HG03460 (cell line): ENCODE results near the gene UNC5B.

Experiments
- ATAC-seq: cut with Tn5 transposase; IDR thresholded peaks from one replicate; pipeline ENCODE4 v1.9.1; 2021; ENCODE audit not compliant: unreplicated experiment

UNC5B gene

DNA sequence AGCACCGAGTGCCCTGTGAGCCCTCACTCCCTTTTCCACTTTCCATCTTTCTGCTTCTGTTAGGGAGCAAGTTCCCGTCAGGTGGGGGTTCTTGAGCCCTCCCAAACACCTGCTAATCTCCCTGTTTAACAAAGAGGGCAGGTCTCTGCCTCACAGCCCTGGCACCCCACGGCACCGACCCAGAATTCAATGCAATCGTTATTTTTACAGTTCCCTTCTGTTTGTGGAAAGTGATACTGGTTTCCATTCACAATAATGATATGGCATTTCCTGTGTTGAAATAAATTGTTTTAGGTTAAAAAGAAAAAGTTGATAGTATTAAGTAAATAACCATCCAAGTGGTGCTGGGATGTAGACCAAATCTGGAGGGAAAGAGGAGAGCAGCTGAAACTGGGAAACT, 67.8 kb downstream of the UNC5B start:
- ATAC-seq, result no peak

DNA sequence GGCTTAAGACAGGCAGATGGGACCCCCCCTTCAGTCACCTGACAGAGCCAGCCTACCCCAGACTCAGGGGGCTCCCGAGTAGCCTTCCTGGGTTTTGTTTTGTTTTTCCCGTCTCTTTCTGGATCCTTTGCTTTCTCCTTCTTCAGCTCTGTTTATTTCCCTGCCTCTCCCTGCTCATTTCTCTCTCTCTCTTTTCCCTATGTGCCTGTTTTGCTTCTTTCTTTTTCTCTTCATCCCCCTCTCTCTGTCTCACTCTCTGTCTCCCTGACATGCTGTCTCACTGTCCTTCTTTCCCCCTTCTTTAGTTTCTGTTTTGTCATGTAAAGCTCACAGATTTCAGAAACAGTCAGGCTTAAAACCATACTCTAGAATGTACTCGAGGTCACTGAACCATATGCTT, 68.5 kb downstream of the UNC5B start:
- no peak for ATAC-seq

DNA sequence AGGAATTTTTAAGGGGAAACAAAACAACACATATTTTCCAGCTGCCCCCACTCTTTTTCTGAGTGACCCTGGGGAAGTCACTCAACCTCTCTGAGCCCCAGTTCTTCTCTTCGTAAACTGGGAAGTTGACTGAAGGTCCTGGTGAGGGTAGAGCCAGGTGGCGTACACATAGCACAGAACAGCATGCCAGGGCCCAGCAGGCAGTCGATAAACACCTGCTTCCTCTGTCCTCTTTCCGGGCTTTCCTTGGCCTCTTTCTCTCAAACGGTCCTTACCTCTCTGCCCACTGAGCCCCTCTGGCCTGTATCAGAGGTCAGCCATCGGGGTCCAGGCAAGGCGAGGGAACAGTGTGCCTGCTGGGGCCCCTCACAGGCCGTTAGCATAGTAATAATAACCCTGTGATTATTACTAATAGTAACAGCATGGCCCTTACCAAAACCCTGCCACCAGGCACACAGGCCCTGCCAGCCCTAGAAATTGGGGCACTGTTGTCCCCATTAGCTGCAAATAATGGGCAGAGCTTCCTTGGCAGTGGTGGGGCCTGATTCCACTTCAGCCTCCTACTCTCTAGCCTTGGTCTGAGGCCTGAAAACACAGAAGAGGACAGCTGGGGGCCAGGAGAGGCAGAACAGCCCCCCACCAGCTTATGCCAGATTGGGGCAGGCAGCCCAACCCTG, 69.4 kb downstream of the UNC5B start:
- ATAC-seq, result no peak

DNA sequence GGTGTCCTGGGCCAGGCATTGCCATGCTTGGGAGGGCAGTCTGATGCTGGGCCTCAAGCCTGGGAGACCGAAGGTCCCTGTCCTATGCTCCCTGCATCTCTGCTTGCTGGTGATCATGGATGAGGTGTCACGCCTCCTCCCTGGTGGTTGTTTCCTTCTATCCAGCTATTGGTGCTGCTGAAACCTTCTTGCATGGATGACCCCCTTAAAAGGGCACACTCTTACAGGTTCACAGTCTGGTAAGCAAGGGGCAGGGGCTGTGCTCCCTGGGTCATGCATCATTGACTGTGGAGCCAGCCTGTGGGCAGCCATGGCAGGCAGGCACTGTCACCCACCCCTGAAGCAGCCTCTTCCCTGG, 69.9 kb downstream of the UNC5B start:
- ATAC-seq, result no peak

DNA sequence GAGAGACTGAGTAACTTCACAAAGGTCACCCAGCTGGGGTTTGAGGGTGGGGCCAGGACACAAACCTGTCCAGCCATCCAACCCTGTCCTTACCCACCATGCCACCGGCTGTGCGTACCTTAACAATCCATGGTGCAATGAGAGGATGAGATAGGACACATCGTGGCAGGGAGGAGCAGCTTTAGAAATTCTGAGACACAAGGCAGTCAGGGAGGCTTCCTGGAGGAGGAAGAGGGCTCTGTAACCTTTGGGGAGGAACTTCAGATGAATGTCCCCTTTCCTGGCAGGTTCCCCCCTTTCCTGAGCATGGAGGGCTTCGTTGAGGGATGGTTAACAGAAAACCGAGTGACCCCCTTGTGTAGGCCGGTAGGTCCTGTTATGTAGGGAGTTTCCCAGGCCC, 71.0 kb downstream of the UNC5B start:
- ATAC-seq, result no peak

DNA sequence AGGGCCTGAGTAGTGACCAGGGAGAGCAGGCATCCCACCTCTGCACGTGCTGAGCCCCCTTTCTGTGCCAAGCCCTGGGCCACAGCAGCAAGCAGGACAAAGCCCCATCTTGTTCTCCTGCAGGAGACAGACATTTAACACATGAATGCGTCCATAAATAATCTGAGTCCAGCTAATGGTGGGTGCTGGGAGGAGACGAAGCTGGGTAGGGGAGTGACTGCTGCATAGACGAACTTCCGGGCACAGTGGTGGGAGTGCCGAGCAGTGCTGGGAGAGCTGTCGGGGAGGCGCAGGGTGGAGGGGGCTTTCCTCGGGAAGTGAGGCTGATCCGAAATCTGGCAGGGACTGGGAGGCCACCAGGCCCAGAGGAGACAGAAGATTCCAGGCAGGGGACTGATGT, 71.5 kb downstream of the UNC5B start:
- no peak for ATAC-seq

DNA sequence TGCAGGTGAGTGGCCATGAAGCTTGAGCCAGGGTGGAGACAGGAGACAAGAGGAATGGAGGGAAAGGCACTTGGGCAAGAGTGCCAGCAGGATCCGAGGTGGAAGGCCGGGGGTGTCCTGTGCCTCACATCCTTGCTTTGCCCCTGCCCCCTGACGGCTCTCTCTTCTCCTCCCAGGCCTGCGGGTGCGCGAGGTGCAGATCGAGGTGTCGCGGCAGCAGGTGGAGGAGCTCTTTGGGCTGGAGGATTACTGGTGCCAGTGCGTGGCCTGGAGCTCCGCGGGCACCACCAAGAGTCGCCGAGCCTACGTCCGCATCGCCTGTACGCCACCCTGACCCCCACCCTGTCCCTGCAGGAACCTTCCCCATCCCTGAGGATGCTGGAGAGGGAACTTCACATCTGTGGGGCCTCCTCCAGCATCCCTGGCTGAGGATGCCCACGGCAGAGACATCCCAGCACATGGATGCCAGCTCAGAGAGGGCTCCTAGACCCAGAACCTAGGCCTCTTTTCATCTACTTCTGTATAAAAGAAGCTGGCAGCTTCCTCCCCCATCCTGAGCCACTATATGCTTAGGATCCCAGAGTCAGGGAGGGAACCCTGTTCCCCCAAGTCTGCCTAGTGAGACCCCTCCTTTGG, 72.3 kb downstream of the UNC5B start:
- ATAC-seq, result no peak

DNA sequence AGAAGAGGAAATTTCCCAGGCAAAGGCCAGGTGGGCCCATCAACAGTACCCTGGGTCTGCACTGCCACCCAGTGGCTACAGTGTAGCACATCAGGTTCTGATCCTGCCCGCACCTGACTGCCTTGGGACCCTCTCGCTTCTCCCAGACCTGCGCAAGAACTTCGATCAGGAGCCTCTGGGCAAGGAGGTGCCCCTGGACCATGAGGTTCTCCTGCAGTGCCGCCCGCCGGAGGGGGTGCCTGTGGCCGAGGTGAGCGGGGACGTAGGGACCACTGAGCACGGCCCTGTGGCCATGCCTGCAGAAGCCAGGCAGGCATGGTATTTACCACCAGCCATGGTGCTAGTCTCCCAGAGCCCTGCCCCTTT, 72.8 kb downstream of the UNC5B start:
- ATAC-seq, result no peak

DNA sequence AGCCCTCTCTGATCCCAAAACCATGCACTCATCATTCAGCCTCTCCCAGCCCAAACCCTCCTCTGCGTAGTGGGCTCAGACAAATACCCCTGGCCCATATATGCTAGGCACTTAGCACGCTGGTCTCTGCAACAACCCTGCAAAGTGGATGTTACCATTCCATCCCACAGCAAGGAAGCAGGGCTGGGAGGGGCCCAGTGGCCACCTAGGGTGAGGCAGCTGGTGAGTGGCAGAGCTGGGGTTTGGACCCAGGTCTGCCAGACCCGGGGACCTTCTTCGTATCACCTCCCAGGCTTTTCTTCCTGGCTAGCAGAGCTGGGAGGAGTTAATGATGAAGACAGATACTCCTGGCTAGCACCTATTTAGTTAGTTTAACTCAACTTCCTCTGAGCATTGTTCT, 73.6 kb downstream of the UNC5B start:
- no peak for ATAC-seq

DNA sequence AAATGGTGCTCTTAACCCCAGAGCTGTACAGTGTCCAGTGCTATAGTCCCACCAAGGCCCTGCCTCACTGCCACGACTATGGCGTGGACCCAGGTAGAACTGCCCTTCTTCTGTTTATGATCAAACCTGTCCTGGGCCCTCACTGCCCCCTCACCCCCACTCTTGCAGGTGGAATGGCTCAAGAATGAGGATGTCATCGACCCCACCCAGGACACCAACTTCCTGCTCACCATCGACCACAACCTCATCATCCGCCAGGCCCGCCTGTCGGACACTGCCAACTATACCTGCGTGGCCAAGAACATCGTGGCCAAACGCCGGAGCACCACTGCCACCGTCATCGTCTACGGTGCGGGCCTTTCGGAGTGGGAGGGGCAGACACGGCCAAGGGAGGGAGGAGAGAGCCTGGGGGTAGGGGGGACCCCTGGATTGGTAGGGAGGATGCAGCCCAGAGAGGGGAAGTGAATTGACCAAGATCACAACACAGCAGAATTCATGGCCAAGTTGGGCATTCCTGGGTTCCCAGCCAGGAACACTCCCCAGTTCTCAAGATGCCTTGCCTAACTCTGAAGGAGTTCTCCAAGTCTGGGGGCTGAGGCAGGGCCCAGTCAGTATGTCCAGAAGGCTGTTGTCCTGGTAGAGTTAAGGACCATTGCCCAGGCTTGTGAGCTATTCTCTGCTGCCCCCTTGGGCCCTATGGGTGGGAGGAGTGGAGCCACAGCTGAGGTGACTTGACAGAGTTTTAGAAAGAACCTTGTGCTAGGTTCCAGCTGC, 74.3 kb downstream of the UNC5B start:
- no peak for ATAC-seq

DNA sequence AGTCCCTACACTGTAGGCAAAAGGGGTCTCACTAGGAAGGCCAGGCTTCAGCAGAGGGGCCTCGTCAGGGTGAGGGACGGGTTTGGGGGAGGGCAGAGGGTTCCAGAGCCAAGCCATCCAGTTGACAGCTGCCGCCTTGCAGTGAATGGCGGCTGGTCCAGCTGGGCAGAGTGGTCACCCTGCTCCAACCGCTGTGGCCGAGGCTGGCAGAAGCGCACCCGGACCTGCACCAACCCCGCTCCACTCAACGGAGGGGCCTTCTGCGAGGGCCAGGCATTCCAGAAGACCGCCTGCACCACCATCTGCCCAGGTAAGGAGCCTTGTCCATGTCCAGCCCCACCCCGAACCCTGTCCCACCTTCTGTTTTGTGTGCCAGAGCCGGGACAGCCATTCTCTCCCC, 75.1 kb downstream of the UNC5B start:
- ATAC-seq, result no peak

DNA sequence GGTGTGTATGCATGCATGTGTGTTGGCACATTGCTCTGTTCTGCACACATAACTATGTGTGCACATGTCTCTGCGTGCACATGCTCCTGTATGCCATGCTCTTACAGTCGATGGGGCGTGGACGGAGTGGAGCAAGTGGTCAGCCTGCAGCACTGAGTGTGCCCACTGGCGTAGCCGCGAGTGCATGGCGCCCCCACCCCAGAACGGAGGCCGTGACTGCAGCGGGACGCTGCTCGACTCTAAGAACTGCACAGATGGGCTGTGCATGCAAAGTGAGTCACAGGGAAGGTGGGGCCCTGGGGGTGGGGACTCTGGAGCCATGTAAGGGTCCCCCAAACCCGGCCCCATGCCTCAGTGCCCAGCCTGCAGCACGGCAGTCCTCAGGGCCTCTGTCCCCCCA, 76.1 kb downstream of the UNC5B start:
- no peak for ATAC-seq

DNA sequence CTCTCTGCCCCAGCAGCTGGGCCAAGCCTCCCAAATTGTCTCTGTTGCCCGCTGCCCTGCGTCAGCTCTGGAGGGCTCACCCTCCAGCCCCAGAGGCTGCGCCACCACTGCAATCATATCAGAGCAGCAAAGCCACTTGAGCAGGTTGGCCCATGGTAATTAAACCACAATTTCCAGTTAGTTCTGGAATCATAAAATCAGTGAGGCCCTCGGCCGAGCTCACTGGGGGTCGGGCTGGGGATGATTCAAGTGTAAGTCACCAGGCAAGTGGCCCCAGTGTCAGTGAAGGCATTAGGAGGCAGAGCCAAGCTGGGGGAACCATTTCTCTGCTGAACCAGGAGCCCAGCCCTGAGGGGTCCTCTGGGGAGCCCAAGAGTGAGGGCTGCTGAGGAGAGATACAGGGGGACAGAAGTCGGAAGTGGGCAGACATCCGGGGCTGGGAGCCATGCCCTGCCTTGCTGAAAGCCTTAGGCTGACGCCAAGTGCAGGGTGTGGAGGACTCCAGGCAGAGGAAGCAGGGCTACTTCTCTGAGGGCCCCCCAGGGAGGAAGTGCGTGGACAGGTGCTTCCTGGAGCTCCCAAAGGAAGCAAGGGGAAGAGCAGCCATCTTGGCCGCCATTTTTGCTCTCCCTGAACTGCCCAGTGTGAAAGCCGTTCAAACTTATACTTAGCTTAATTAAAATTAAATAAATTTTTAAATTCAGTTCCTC, 77.2 kb downstream of the UNC5B start:
- ATAC-seq, result no peak

DNA sequence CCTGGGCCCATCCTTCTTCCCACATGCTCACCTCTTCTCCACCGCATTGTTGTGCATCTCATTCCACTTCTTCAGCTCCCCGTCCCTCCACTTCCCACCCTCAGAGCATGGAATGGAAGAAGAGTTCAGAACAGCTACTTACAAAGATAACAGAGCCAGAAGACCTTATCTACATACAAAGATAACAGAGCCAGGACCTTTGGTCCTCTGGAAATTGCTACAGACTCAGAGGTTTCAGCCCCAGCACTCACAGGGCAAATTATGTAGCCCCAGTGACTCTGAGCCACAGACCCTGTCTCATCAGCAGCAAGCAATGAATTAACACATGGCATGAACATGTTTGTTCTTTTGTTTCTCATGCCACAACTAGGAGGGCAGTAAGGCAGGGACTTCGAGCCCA, 78.0 kb downstream of the UNC5B start:
- ATAC-seq, result no peak

DNA sequence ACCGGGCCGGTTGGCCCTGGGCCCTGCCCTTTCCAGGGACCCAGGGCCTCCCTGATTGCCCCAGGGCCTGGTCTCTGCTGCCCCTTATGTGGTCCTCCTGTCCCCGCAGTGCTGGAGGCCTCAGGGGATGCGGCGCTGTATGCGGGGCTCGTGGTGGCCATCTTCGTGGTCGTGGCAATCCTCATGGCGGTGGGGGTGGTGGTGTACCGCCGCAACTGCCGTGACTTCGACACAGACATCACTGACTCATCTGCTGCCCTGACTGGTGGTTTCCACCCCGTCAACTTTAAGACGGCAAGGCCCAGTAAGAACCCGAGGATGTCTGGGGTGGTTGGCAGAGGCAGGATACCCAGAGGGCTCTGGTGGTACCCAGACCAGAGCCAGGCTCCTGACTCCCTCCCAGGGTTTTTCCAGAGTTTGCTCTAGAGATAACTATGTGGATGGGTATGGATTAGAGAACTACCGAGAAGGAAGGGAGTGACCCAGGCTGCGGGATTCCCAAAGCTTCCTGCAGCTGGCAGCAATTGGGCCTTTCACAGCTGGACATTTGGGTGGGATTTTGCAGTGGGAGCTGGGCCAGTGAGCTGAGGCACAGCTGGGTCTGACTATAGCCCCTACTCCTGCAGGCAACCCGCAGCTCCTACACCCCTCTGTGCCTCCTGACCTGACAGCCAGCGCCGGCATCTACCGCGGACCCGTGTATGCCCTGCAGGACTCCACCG, 78.6 kb downstream of the UNC5B start:
- no peak for ATAC-seq

DNA sequence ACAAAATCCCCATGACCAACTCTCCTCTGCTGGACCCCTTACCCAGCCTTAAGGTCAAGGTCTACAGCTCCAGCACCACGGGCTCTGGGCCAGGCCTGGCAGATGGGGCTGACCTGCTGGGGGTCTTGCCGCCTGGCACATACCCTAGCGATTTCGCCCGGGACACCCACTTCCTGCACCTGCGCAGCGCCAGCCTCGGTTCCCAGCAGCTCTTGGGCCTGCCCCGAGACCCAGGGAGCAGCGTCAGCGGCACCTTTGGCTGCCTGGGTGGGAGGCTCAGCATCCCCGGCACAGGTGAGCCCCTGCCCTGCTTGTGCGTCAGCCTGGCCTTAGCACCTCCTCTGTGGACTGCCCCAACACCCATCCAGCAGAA, 79.1 kb downstream of the UNC5B start:
- ATAC-seq, result no peak

DNA sequence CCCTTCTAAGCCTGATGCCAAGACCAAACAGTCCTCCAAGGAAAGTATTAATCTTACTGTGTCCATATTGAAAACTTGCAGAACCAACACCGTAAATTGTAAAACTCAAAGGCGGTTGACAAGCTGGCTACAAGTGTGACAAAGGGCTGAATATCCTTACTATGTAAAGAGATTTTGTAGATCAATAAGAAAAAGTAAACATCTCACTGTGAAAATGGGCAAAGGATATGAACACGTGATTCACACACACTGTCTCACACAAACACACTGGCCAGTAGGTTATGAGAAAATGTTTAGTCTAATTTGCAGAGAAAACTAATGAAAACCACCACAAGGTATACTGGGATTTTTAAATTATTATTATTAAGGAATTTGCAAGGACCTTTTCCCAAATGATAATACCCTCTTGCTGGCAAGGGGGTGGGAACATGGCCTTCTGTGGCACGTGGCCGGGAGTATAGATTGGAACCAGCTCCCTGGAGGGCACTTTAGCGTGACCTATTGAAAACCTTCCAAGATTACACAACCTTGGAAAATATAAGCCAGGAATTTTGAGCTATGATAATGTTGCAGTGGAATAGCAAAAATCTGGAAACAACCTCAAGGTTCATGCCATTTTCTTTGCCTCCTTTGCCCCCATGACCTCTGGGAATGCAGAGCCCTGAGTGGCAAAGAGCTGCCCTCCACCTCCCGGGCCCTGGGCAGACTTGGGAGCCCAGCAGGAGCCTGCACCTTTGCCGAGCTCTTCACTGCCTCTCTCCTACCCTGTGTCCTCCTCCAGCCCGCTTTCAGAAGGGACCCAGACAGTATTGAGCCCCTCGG, 80.5 kb downstream of the UNC5B start:
- no peak for ATAC-seq

DNA sequence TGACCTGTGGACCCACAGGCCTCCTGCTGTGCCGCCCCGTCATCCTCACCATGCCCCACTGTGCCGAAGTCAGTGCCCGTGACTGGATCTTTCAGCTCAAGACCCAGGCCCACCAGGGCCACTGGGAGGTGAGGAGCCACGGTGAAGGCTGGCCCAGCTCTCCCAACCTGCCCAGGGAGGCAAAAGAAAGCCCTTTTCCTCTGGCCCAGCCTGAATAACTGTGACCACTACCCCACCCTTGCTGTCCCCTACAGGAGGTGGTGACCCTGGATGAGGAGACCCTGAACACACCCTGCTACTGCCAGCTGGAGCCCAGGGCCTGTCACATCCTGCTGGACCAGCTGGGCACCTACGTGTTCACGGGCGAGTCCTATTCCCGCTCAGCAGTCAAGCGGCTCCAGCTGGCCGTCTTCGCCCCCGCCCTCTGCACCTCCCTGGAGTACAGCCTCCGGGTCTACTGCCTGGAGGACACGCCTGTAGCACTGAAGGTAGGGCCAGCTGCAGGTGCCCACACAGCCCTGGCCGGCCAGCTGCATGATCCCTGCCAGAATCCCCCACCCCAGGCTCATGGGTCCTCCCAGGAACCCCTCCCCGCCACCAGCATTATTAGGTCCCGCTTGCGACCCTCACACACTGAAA, 81.2 kb downstream of the UNC5B start:
- no peak for ATAC-seq

DNA sequence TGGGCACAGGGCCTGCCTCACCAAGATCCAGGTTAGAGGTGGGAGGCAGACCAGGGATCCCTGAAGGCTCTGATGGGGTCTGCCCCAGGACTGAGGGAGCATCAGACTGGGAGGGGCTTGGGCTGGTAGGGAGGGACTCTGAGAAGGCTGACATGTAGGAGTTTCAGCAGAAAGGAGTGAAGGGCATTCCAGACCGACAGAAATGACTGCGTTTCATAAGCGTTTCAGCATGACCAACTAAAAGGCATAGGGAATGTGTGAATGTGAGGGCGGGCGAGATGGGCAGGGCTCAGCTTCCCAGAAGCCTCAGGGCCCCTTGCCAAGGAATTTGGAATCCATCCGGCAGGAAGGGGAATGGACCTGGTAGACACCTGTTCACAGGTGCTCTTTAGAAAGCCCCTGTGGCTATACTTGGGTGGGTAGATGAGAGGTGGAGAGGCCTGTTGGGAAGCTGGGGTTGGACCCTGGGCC, 81.8 kb downstream of the UNC5B start:
- no peak for ATAC-seq

DNA sequence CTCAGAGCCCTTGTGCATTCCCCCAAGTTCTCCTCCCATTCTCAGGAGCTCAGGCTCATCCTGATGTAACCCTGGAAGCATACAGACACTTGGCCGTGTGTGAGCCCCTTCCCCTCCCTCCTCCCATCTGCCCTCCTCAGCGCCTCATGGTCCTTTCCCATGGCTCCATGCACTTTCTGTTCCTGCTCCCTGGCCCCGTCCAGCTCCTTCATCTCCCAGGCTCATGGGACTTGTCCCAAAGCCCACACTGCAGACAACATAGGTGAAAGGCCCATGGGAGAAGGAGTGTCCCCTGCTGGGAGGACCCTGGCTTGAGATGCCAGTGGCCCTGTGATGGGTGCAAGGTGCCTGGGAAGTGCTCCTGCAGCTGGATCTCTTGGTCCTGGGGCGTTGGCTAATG, 82.5 kb downstream of the UNC5B start:
- no peak for ATAC-seq
